RWPE2 (cell line): ENCODE results near the gene PLEKHA5.

Experiments
- ATAC-seq: fragments of 200-7000 bp; cut with Tn5 transposase; 3 replicates; pipeline ENCODE4 v1.9.1; 2021; ENCODE audit warnings: low read depth
- DNase-seq: peaks from one replicate; pipeline ENCODE4 v3.0.0-alpha.2; 2020; ENCODE audit warnings: low spot score
- H3K27ac ChIP-seq: fragments of 450-650 bp; 2 replicates; pipeline ENCODE4 v1.5.1; 2017; ENCODE audit warnings: mild to moderate bottlenecking; ENCODE audit not compliant: poor library complexity, severe bottlenecking
- H3K27me3 ChIP-seq: fragments of 250-450 bp; sonication (Bioruptor Pico); 2 replicates; pipeline ENCODE4 v1.5.1; 2021; ENCODE audit warnings: mild to moderate bottlenecking, moderate library complexity; ENCODE audit not compliant: insufficient read depth, poor library complexity, severe bottlenecking
- H3K36me3 ChIP-seq: fragments of 250-450 bp; sonication (Bioruptor Pico); 2 replicates; pipeline ENCODE4 v1.5.1; 2020; ENCODE audit warnings: low read depth, mild to moderate bottlenecking, moderate library complexity
- H3K4me1 ChIP-seq: fragments of 250-450 bp; sonication (Bioruptor Pico); 2 replicates; pipeline ENCODE4 v1.5.1; 2021; ENCODE audit warnings: mild to moderate bottlenecking, moderate library complexity; ENCODE audit not compliant: insufficient read depth, poor library complexity, severe bottlenecking
- H3K4me3 ChIP-seq: fragments of 250-450 bp; sonication (Bioruptor Pico); 2 replicates; pipeline ENCODE4 v1.5.1; 2021; ENCODE audit warnings: mild to moderate bottlenecking, moderate library complexity; ENCODE audit not compliant: severe bottlenecking
- H3K9me3 ChIP-seq: fragments of 250-450 bp; sonication (Bioruptor Pico); 2 replicates; pipeline ENCODE4 v1.5.1; 2021; ENCODE audit warnings: mild to moderate bottlenecking, moderate library complexity; ENCODE audit not compliant: severe bottlenecking
- TF ChIP-seq, protein P1 (sequence below): fragments of 450-650 bp; IDR thresholded peaks from one replicate; pipeline ENCODE4 v1.5.1; 2017; ENCODE audit warnings: mild to moderate bottlenecking, moderate library complexity; ENCODE audit not compliant: poor library complexity, severe bottlenecking

The PLEKHA5 gene

DNA sequence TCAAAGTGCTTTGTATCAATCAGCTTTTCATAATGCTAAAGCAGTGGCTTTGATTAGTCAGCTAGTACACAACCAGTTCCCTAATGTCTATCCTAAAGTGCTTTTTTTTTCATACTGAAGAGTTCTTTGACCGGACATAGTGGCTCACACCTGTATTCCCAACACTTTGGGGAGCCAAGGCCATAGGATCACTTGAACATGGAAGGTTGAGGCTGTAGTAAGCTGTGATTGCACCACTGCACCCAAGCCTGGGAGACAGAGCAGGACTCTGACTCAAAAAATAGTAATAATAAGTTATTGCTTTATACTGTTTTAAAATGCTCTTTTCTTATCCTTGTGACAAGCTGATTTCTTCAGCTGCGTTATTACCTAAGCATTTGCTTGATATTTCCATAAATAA, 155.1 kb downstream of the PLEKHA5 start:
- no peaks in the 10 kb centered on the region for H3K27me3 ChIP-seq
- DNase-seq (no peak), ATAC-seq (no peak)
- TF ChIP-seq, protein P1, sequence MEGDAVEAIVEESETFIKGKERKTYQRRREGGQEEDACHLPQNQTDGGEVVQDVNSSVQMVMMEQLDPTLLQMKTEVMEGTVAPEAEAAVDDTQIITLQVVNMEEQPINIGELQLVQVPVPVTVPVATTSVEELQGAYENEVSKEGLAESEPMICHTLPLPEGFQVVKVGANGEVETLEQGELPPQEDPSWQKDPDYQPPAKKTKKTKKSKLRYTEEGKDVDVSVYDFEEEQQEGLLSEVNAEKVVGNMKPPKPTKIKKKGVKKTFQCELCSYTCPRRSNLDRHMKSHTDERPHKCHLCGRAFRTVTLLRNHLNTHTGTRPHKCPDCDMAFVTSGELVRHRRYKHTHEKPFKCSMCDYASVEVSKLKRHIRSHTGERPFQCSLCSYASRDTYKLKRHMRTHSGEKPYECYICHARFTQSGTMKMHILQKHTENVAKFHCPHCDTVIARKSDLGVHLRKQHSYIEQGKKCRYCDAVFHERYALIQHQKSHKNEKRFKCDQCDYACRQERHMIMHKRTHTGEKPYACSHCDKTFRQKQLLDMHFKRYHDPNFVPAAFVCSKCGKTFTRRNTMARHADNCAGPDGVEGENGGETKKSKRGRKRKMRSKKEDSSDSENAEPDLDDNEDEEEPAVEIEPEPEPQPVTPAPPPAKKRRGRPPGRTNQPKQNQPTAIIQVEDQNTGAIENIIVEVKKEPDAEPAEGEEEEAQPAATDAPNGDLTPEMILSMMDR, result no peak
- H3K9me3 ChIP-seq, result no peaks in the 10 kb centered on the region
- H3K4me1 ChIP-seq, result no peaks in the 10 kb centered on the region
- no peak overlapping the region for H3K27ac ChIP-seq
- no peak overlapping the region for H3K4me3 ChIP-seq
- H3K36me3 ChIP-seq, result no peaks in the 10 kb centered on the region

- Histone ChIP-seq H3K36me3 (no peaks in the 10 kb centered on the region), H3K27ac (no peak overlapping the region), H3K9me3 (no peaks in the 10 kb centered on the region), H3K4me1 (no peaks in the 10 kb centered on the region), H3K4me3 (no peak overlapping the region), H3K27me3 (no peaks in the 10 kb centered on the region)
- ATAC-seq, result no peak
- DNase-seq, result no peak
- TF ChIP-seq, protein P1, result no peak
These were observed 156.4 kb downstream of the PLEKHA5 start for GRCh38 chr12:19285793-19286448.

DNA sequence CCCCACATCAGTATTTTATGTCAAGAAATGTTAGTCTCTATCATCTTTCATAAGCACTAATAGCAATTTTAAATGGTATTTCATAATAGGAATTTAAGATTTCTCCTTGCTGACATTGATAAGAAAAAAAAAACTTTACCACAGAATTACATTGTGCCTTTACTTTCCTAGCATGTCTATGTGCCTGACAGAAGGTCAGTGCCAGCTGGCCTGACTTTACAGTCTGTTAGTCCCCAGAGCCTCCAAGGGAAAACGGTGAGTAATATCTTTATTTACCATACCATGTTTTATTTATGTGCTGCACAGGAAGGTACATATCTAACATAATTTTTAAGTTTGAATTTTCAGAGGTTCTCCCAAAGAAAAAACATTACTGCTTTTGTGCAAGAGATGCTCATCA, 157.8 kb downstream of the PLEKHA5 start:
- no peaks in the 10 kb centered on the region for H3K27me3 ChIP-seq
- ATAC-seq, result no peak
- no peaks in the 10 kb centered on the region for H3K9me3 ChIP-seq
- DNase-seq, result no peak
- no peak overlapping the region for H3K27ac ChIP-seq
- TF ChIP-seq, protein P1, result no peak
- no peaks in the 10 kb centered on the region for H3K36me3 ChIP-seq
- no peak overlapping the region for H3K4me3 ChIP-seq
- no peaks in the 10 kb centered on the region for H3K4me1 ChIP-seq

GRCh38 chr12:19288161-19288560, 158.6 kb downstream of the PLEKHA5 start:
- DNase-seq (no peak), ATAC-seq (no peak)
- Histone ChIP-seq H3K4me1 (no peaks in the 10 kb centered on the region), H3K27me3 (no peaks in the 10 kb centered on the region), H3K9me3 (no peaks in the 10 kb centered on the region), H3K27ac (no peak overlapping the region), H3K36me3 (no peaks in the 10 kb centered on the region), H3K4me3 (no peak overlapping the region)
- TF ChIP-seq, protein P1, result no peak

GRCh38 chr12:19288603-19289244, 159.2 kb downstream of the PLEKHA5 start:
- Histone ChIP-seq H3K9me3 (no peaks in the 10 kb centered on the region), H3K36me3 (no peaks in the 10 kb centered on the region), H3K27me3 (no peaks in the 10 kb centered on the region), H3K4me3 (no peak overlapping the region), H3K4me1 (no peaks in the 10 kb centered on the region), H3K27ac (no peak overlapping the region)
- no peak for ATAC-seq
- TF ChIP-seq, protein P1, result peak; percentile 61
- no peak for DNase-seq
